ENCODE data around the gene CD72.
"Not testable (repeated sequence)": the region's sequence is repeated elsewhere in the genome, so short reads cannot be mapped to it uniquely, and the experiment has no call there.

CD72 gene

GRCh38 chr9:35649431-35650340, 31.5 kb upstream of the CD72 start:
- DNase-seq (ENCODE audit: low read depth in 3 of 3): peak in 2 of 3 experiments; percentile 17 to 49

- peak; percentile 83 to 89 (median 83) for DNase-seq (ENCODE audit: low read depth in 3 of 3)
Measured at GRCh38 chr9:35646533-35647265, 28.5 kb upstream of the CD72 start.

GRCh38 chr9:35646153-35646532, 27.9 kb upstream of the CD72 start:
- peak in 1 of 3 experiments; percentile 21 for DNase-seq (ENCODE audit: low read depth in 3 of 3)

GRCh38 chr9:35645736-35646135, 27.5 kb upstream of the CD72 start:
- not testable (repeated sequence) for DNase-seq (ENCODE audit: low read depth in 3 of 3)

GRCh38 chr9:35643046-35643445, 24.8 kb upstream of the CD72 start:
- DNase-seq (ENCODE audit: low read depth in 3 of 3): no peak

GRCh38 chr9:35641478-35641877, 23.3 kb upstream of the CD72 start:
- DNase-seq (ENCODE audit: low read depth in 3 of 3): not testable (repeated sequence)

- DNase-seq (ENCODE audit: low read depth in 3 of 3): not testable (repeated sequence)
Measured at GRCh38 chr9:35640431-35640830, 22.2 kb upstream of the CD72 start.

GRCh38 chr9:35639631-35640030, 21.4 kb upstream of the CD72 start:
- DNase-seq (ENCODE audit: low read depth in 3 of 3): no peak

- not testable (repeated sequence) for DNase-seq (ENCODE audit: low read depth in 3 of 3)
Measured at GRCh38 chr9:35639225-35639624, 21.0 kb upstream of the CD72 start.

- DNase-seq (ENCODE audit: low read depth in 3 of 3): not testable (repeated sequence)
Measured at GRCh38 chr9:35638751-35639150, 20.5 kb upstream of the CD72 start.

- not testable (repeated sequence) for DNase-seq (ENCODE audit: low read depth in 3 of 3)
Measured at GRCh38 chr9:35637427-35637955, 19.3 kb upstream of the CD72 start.

GRCh38 chr9:35636877-35637246, 18.6 kb upstream of the CD72 start:
- DNase-seq (ENCODE audit: low read depth in 3 of 3): not testable (repeated sequence)

GRCh38 chr9:35636135-35636876, 18.1 kb upstream of the CD72 start:
- DNase-seq (ENCODE audit: low read depth in 3 of 3): no peak

- no peak for DNase-seq (ENCODE audit: low read depth in 3 of 3)
Measured at GRCh38 chr9:35635730-35636129, 17.5 kb upstream of the CD72 start.

GRCh38 chr9:35629597-35629996, 11.4 kb upstream of the CD72 start:
- DNase-seq (ENCODE audit: low read depth in 3 of 3): no peak

GRCh38 chr9:35628389-35628991, 10.3 kb upstream of the CD72 start:
- no peak for DNase-seq (ENCODE audit: low read depth in 3 of 3)

GRCh38 chr9:35627575-35627974, 9.4 kb upstream of the CD72 start:
- no peak for DNase-seq (ENCODE audit: low read depth in 3 of 3)

- DNase-seq (ENCODE audit: low read depth in 3 of 3): peak in 1 of 3 experiments; percentile 19
Measured at GRCh38 chr9:35619800-35620158, 1.6 kb upstream of the CD72 start.

- DNase-seq (ENCODE audit: low read depth in 3 of 3): peak in 2 of 3 experiments; percentile 10 to 35
Measured at GRCh38 chr9:35618854-35619799, 914 bp upstream of the CD72 start.

- no peak for DNase-seq (ENCODE audit: low read depth in 3 of 3)
Measured at GRCh38 chr9:35617548-35617947, 665 bp downstream of the CD72 start.
